Left lung (tissue), 14 donors: Measurements from ENCODE around the gene LIPI. TPM values are rescaled to one million over a fixed set of nuclear protein-coding genes. Genes with fewer than 3 reads are reported as not detected.

ENCODE experiments used
- ATAC-seq: fragments of 200-7000 bp; cut with Tn5 transposase; one replicate; pipeline ENCODE4 v1.9.1; 2020; ENCODE audit warnings: moderate library complexity
- DNase-seq, 4 donors: peaks; one replicate each; pipeline ENCODE4 v3.0.0-alpha.2; 2013 to 2020
- H3K27ac ChIP-seq, 2 donors: fragments of 200-600 bp; sonication (generic) in 1 of 2; one replicate each; pipeline versions ENCODE4 v1.5.0 to v1.8.0; 2020 to 2021
- H3K27me3 ChIP-seq, 2 donors: fragments of 200-600 bp; sonication (generic) in 1 of 2; one replicate each; pipeline versions ENCODE4 v1.5.0 to v1.8.0; 2020 to 2021
- H3K36me3 ChIP-seq, 2 donors: fragments of 200-600 bp; sonication (generic) in 1 of 2; one replicate each; pipeline versions ENCODE4 v1.5.0 to v1.8.0; 2020 to 2021
- H3K4me1 ChIP-seq, 2 donors: fragments of 200-600 bp; one replicate each; pipeline ENCODE4 v1.8.0; 2021
- H3K4me3 ChIP-seq, 2 donors: fragments of 200-600 bp; sonication (generic) in 1 of 2; one replicate each; pipeline versions ENCODE4 v1.5.0 to v1.8.0; 2020 to 2021; ENCODE audit warnings: mild to moderate bottlenecking in 1 of 2
- H3K9me3 ChIP-seq, 2 donors: fragments of 200-600 bp; sonication (generic) in 1 of 2; one replicate each; pipeline versions ENCODE4 v1.5.0 to v1.8.0; 2020 to 2021
- CTCF ChIP-seq, 2 donors: fragments of 200-600 bp; sonication (generic) in 1 of 2; IDR thresholded peaks; one replicate each; pipeline versions ENCODE4 v1.5.0 to v1.8.0; 2021; ENCODE audit warnings: antibody characterized with exemption in 2 of 2
- intact Hi-C, 2 donors: fragments of 100-400 bp; cut with DNase I; formaldehyde crosslinking; loops; one replicate each; pipeline versions ENCODE4 v1.11.2 to v1.14.2; 2022
- long read RNA-seq, 12 donors: library from polyadenylated mRNA in 2 of 12; unstranded in 2 of 12; transcript quantifications; one replicate each; pipeline ENCODE4 v2.0.0 and lab custom pipeline, GENCODE V29; 2019 to 2026
- polyA plus RNA-seq, 6 donors: library from polyadenylated mRNA; unstranded; fragments of 120-200 nt; gene quantifications; one replicate each; pipeline ENCODE4 v1.2.1, GENCODE V29; 2013; ENCODE audit not compliant: insufficient read length in 6 of 6
- total RNA-seq, 2 donors: library from RNA; stranded (reverse); fragmentation: NEBNext Ultra II Directional; extraction: Animal tissue kit (Norgen Biotek cat#: 25700); gene quantifications; one replicate each; pipeline ENCODE4 v1.2.1, GENCODE V29; 2021
- donor health status: DM: no; HTN: yes; CAD: no.
- donor health status: DM: no; HTN: no; CAD: no.

The LIPI gene
- total RNA-seq = not detected
- polyA plus RNA-seq = under 1 TPM; 0.30 to 0.90 (median 0.69) TPM
- long read RNA-seq, donor 1 = 0 reads
- long read RNA-seq, donor 2 = 0 reads
- long read RNA-seq, donor 3 = 0 reads
- long read RNA-seq, donor 4 = 0 reads
- long read RNA-seq, donor 5 = 0 reads
- long read RNA-seq, donor 6 = 0 reads
- long read RNA-seq, donor 7 = 0 reads
- long read RNA-seq, donor 8 = 0 reads
- long read RNA-seq, donor 9 = 0 reads
- long read RNA-seq, donor 10 = 0 reads
- long read RNA-seq, donor 11 = 0 reads
- long read RNA-seq, donor 12 = 0 reads

DNA sequence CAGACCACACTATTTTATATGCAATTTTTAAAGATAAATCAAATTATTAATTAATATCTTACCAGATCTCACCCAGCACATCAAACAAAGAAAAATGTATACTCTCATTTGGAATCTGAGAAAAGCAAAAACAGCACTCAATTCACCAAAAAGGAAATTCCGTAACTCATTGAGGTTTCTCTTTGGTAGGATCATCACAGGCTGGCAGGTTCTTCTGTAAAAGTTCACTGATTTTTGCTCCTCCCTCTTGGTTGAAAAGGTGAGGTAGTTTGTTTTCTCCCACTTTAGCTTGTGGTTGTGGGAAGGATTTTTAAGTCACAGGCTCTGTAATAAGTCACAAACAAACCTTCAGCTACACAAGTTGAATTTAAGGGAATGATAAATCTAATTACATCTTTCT is at the start of gene LIPI:
TSS of gene LIPI (minus strand) at position 218 of the 400 bp plus-strand sequence. CDS start at position 108, 110 bp downstream.
- no peak for TF ChIP-seq CTCF (IDR thresholded peaks at IDR 0.05)
- intact Hi-C loops = no loop called here
- H3K27ac ChIP-seq = no peak within 1 kb of the TSS
- H3K9me3 ChIP-seq = no peaks in the 10 kb centered on the region
- H3K36me3 ChIP-seq = no peaks in the 10 kb centered on the region
- ATAC-seq = no peak
- peaks cover 0 to 9% of the 10 kb centered on the region in 2 donors for H3K27me3 ChIP-seq
- no peaks in the 10 kb centered on the region for H3K4me1 ChIP-seq
- DNase-seq = no peak
- H3K4me3 ChIP-seq = no peak within 1 kb of the TSS

DNA sequence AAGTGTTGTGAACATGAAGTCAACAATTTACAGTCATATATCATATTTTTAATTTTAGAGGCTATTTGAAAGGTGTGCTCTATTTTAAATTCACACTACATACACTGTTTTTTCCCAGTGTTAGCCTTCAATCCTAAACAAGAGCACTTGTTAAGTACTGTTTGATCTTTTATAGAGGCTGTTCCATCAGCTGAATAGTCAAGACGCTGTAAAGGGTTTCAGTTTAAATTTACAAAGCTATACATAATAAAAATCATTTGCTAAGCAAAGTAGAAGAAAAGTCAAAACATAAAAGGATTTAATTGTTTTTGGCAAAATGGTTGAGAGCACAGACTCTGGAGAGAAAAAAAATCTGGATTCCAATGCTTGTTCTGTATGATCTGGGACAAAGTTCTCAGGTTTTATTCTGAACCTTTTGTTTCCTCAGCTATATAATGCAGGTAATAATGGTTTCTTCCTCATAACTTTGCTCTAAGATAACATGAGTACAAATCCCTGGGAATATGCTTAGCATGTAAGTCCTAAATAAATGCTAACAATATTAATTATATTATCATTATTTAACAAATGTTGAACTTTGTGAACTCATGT is 49.5 kb upstream of the LIPI start:
- intact Hi-C loops = no loop called here
- no peak overlapping the region for H3K4me3 ChIP-seq
- H3K4me1 ChIP-seq = no peaks in the 10 kb centered on the region
- DNase-seq (no peak), ATAC-seq (peak; percentile 34)
- H3K27ac ChIP-seq = no peak overlapping the region
- no peaks in the 10 kb centered on the region for H3K36me3 ChIP-seq
- TF ChIP-seq CTCF (IDR thresholded peaks at IDR 0.05) = no peak
- no peaks in the 10 kb centered on the region for H3K27me3 ChIP-seq
- no peaks in the 10 kb centered on the region for H3K9me3 ChIP-seq

- Histone ChIP-seq H3K4me1 (no peaks in the 10 kb centered on the region), H3K27ac (no peak overlapping the region), H3K27me3 (no peaks in the 10 kb centered on the region), H3K4me3 (no peak overlapping the region), H3K9me3 (no peaks in the 10 kb centered on the region), H3K36me3 (no peaks in the 10 kb centered on the region)
- peak; percentile 44 to 57 for TF ChIP-seq CTCF (IDR thresholded peaks at IDR 0.05)
- intact Hi-C loops = no loop called here
- peak in 2 of 4 donors; percentile 25 to 57 for DNase-seq
- ATAC-seq = peak; percentile 93
These were observed 49.0 kb upstream of the LIPI start for GRCh38 chr21:14259747-14260146.

- H3K9me3 ChIP-seq = no peaks in the 10 kb centered on the region
- no peak for TF ChIP-seq CTCF (IDR thresholded peaks at IDR 0.05)
- intact Hi-C loops = no loop called here
- ATAC-seq (no peak), DNase-seq (no peak)
- no peaks in the 10 kb centered on the region for H3K4me1 ChIP-seq
- no peaks in the 10 kb centered on the region for H3K27me3 ChIP-seq
- no peak overlapping the region for H3K27ac ChIP-seq
- no peaks in the 10 kb centered on the region for H3K36me3 ChIP-seq
- H3K4me3 ChIP-seq = no peak overlapping the region
These were observed 40.6 kb upstream of the LIPI start for GRCh38 chr21:14251336-14251735.

DNA sequence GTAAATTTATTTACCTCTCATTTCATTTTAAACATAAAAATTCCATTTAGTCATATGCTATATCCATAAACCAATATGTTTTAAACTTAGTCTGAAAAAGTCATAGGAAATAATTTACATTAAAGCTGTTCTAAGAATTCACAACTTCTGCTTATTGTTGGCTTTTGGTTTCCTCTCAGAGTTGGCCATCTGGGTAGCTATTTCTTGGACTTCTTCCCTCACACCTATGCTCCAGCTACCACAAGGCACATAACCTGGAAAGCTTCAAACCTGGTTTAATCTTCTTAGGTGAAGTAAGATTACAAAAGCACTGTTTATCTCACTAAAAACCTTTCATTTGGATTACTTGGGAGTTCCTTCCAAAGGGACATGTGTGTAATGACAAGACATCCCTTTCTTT is 35.0 kb upstream of the LIPI start:
- H3K27me3 ChIP-seq = no peaks in the 10 kb centered on the region
- no peaks in the 10 kb centered on the region for H3K9me3 ChIP-seq
- no peak for TF ChIP-seq CTCF (IDR thresholded peaks at IDR 0.05)
- H3K4me1 ChIP-seq = no peaks in the 10 kb centered on the region
- DNase-seq (no peak), ATAC-seq (no peak)
- no peaks in the 10 kb centered on the region for H3K36me3 ChIP-seq
- no peak overlapping the region for H3K27ac ChIP-seq
- no peak overlapping the region for H3K4me3 ChIP-seq
- intact Hi-C loops = no loop called here
